ENCODE measurements around the gene CCDC93.

CCDC93 gene

DNA sequence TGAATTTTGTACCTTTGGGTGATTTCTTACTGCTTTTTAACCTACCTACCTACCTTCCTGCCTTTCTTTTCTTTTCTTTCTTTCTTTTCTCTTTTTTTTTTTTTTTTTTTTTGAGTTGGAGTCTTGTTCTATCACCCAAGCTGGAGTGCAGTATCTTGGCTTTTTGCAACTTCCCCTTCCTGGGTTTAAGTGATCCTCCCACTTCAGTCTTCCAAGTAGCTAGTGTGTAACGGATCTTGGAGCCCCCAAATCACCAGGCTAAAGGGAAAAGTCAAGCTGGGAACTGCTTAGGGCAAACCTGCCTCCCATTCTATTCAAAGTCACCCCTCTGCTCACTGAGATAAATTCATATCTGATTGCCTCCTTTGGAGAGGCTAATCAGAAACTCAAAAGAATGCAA is 138.1 kb downstream of the CCDC93 start:
- no peak for DNase-seq

Measured in right forelimb (tissue), 1 donor.